ENCODE results near the gene HMGXB3. TPM values are rescaled to one million over a fixed set of nuclear protein-coding genes. Genes with fewer than 3 reads are reported as not detected.
A peak's percentile ranks its signal among the peaks of the same experiment; 100 is the strongest.
"Not testable (repeated sequence)": the region's sequence is repeated elsewhere in the genome, so short reads cannot be mapped to it uniquely, and the experiment has no call there.

Gene HMGXB3
- polyA plus RNA-seq, 1 donor = 17.5 TPM

GRCh38 chr5:150017226-150018005 is 16.9 kb downstream of the HMGXB3 start:
- no peak for DNase-seq (ENCODE audit: low read depth)

GRCh38 chr5:150020249-150020648 is 19.7 kb downstream of the HMGXB3 start:
- DNase-seq (ENCODE audit: low read depth) = no peak

DNA sequence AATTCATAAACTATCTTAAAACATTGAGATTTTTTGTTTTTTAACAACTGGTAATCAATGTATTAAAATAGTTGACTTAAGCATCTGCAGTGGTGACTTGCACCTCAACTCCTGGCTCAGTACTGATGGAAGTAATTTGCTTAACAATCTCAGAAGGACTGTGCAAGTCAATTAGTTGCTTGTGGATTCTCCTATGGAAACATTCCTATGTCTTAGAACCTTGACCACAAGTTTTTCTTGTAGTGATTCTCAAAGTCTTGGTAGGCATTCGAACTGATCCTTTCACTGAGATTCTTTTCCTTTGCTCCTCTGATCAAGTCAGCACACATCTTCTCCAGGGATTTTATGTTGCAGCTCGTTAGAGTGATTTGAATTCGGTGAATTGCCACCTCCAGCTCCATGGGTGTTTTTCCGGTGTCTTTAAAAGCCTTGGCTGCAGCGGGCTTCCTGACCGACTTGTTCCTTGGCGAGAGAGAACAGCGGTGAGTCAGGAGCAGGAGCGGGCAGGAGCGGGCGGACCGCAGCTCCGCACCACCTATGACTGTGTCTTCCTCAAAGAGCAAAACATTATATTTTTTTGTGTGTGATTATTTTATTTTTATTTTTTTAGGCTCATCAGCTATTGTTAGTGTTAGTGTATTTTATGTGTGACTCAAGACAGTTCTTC is 21.1 kb downstream of the HMGXB3 start:
- DNase-seq (ENCODE audit: low read depth) = no peak

DNA sequence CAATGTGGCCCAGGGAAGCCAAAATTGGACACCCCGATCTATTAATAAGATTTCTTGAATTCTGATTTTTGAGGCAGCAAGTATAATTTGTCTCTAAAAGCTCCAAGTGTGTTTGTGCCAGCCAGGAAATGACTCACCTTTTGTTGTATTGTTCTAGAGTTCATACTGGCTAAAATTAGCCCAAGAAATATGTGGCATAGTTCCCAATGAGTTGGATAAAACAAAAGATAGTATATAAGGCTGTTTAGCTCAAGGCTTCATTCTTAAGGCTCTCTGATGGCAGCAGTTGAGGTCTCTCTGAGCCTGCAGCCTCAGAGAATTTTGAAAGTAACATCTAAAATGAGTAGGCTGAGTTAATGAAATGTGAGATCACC is 21.6 kb downstream of the HMGXB3 start:
- no peak for DNase-seq (ENCODE audit: low read depth)

GRCh38 chr5:150022681-150023080 is 22.1 kb downstream of the HMGXB3 start:
- DNase-seq (ENCODE audit: low read depth) = no peak

GRCh38 chr5:150023136-150023535 is 22.6 kb downstream of the HMGXB3 start:
- DNase-seq (ENCODE audit: low read depth) = no peak

GRCh38 chr5:150024346-150024984 is 23.9 kb downstream of the HMGXB3 start:
- DNase-seq (ENCODE audit: low read depth) = no peak

GRCh38 chr5:150026682-150027172 is 26.2 kb downstream of the HMGXB3 start:
- no peak for DNase-seq (ENCODE audit: low read depth)

DNA sequence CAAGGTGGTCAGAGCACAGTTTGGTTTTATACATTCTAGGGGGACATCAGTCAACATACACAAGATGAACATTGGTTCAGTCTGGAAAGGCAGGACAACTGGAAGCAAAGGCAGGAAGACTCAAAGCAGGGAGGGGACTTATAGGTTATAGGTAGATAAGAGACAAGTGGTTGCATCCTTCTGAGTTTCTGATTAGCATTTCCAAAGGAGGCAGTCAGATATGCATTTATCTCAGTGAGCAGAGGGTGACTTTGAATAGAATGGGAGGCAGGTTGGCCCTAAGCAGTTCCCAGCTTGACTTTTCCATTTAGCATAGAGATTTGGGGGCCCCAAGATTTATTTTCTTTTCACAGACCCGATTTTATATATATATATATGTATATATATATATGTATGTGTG is 27.5 kb downstream of the HMGXB3 start:
- DNase-seq (ENCODE audit: low read depth) = not testable (repeated sequence)

DNA sequence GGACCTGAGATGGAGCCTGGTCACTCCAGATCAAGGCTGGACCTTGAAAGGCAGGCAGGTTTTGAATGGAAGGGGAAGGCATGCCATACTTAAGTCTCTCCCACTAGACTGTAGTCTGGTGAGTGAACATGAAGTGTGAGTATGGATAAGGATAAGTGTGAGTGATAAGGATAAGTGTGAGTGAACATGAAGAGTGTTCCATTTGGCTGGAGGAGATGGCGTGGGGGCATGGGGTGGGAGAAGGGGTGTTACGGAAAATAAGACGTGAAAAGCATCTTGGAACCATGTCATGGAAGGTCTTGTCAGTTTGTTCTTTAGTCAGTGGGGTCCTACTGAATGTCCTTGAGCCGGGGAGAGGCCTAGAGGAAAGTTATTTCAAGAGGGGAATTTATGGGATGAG is 32.8 kb downstream of the HMGXB3 start:
- no peak for DNase-seq (ENCODE audit: low read depth)

DNA sequence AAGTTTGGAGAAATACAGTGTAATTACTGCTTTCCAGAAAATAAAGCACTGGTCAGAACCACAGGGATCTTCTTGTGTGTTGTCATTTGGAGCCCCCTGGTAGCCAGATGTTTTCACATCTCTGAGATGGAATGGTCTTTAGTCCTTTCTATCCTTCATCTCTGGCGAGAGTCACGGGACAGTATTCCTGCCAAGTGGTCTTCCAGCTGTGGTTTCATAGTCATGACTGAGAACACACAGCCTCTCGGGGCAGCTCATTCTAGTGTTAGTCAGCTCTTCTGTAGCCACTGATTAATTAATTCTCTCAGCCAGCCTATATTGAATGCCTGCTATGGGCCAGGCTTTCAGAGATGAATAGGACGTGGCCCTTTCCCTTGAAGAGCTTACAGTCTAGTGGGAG is 34.1 kb downstream of the HMGXB3 start:
- peak; percentile 40 for DNase-seq (ENCODE audit: low read depth)

GRCh38 chr5:150035139-150035895 is 34.8 kb downstream of the HMGXB3 start:
- no peak for DNase-seq (ENCODE audit: low read depth)

GRCh38 chr5:150036513-150036912 is 36.0 kb downstream of the HMGXB3 start:
- peak; percentile 24 for DNase-seq (ENCODE audit: low read depth)

DNA sequence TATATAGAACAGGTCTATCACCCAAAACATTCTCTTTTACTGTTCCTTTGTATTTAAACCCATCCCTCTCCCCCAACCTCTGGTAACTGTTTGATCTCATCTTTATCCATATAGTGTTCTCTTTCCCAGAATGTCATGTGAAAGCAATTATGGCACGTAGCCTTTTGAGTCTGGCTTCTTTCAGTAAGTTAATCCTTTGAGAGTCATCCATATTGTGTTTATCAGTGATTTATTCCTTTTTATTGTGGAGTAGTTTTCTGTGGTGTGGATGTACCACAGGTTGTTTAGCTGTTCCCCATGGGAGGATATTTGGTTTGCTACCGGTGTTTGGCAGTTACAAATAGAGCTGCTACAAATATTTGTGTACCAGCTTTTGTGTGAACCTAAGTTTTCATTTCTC is 38.0 kb downstream of the HMGXB3 start:
- no peak for DNase-seq (ENCODE audit: low read depth)

GRCh38 chr5:150042459-150042858 is 41.9 kb downstream of the HMGXB3 start:
- DNase-seq (ENCODE audit: low read depth) = no peak

DNA sequence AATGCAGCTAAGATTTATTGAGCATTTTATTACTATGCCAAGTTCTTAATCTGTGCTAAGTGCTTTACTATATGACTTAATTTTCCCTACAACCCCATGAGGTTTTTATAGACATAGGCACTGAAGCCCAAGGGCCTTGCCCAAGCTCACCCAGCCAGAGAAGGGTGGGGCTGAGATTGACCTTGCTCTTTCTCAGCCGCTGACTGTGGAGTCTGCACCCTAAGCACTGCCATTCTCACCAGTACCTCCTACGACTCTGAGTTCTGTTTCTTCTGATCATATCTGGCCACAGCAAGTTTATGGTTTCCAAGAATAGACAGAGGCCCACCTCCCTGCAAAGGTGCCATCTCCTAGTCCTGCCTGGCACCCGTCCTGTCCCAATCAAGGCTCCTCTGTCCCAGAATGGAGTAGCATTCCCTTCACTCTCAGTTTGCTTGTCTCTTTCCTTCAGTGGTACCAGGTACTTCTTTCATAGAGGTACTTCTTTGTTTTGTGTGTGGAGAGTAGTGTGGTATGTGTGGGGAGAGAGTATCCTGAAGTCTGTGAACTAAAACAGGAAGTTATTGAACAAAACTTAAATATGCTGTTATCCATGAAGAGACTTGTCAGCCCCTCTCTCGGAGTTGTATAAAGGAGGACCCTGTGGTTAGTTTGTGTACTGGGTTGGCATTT is 43.3 kb downstream of the HMGXB3 start:
- DNase-seq (ENCODE audit: low read depth) = no peak

- no peak for DNase-seq (ENCODE audit: low read depth)
Observed at GRCh38 chr5:150044329-150044681, 43.8 kb downstream of the HMGXB3 start.

DNA sequence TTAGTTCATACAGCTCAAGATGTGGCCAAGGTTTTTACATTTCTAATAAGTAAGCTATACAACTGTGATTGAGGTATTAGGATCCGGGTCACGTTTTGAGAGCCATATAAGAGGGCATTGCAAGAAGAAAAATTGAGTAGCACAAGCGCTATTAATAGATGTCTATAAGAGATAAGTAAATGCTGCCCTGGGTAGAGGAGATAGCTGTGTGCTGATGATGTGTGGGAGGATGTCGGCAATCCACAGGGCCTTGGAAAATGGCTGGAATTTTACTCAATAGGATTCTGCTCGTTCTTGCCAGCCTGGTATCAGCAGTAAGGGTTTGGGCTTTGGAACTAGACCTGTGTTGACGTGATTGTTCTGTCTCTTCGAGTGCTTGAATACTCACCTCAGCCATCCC is 44.2 kb downstream of the HMGXB3 start:
- no peak for DNase-seq (ENCODE audit: low read depth)

- DNase-seq (ENCODE audit: low read depth) = no peak
Observed at GRCh38 chr5:150045549-150045948, 45.0 kb downstream of the HMGXB3 start.

DNA sequence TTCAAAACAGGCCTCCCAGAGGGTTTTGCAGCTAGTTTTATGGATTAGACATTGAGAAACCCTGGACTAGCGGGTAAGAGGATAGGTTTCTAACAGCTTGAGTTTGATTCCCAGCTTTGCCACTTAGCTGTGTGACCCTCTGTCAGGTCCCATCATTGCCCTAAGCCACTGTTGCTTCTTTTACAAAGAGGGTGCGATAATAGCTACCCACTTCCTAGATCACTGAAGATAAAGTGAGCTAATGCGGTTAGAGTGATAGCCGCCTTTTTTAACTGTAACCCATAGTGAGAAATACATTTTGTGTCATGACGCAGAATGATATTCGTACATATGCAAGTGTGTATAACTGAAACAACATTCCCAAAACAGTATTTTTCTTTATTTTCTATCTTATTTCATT is 45.5 kb downstream of the HMGXB3 start:
- no peak for DNase-seq (ENCODE audit: low read depth)

- DNase-seq (ENCODE audit: low read depth) = not testable (repeated sequence)
Observed at GRCh38 chr5:150050172-150050811, 49.8 kb downstream of the HMGXB3 start.

All from forelimb muscle (tissue), 1 donor.